SJSA1 (cell line): ENCODE results near the gene TMEM95. TPM values are rescaled to one million over a fixed set of nuclear protein-coding genes. Genes with fewer than 3 reads are reported as not detected.
A peak's percentile ranks its signal among the peaks of the same experiment; 100 is the strongest.
"Not testable (repeated sequence)": the region's sequence is repeated elsewhere in the genome, so short reads cannot be mapped to it uniquely, and the experiment has no call there.

ENCODE experiments used
- DNase-seq, 2 experiments: peaks; one replicate each; pipeline ENCODE4 v3.0.0-alpha.2; 2015 to 2020; ENCODE audit warnings: low spot score in 2 of 2, low read depth in 1 of 2
- H3K27ac ChIP-seq: fragments of 250-450 bp; sonication (Bioruptor Pico); 2 replicates; pipeline ENCODE4 v1.5.1; 2020; ENCODE audit warnings: mild to moderate bottlenecking, moderate library complexity
- H3K27me3 ChIP-seq: fragments of 250-450 bp; sonication (Bioruptor Pico); replicated peaks from 2 replicates; pipeline ENCODE4 v1.5.1; 2020; ENCODE audit warnings: mild to moderate bottlenecking, moderate library complexity
- H3K36me3 ChIP-seq: fragments of 250-450 bp; sonication (Bioruptor Pico); 2 replicates; pipeline ENCODE4 v1.5.1; 2020; ENCODE audit warnings: mild to moderate bottlenecking
- H3K4me1 ChIP-seq: fragments of 250-450 bp; sonication (Bioruptor Pico); replicated peaks from 2 replicates; pipeline ENCODE4 v1.6.1; 2021; ENCODE audit warnings: mild to moderate bottlenecking
- H3K4me3 ChIP-seq: fragments of 250-450 bp; sonication (Bioruptor Pico); 2 replicates; pipeline ENCODE4 v1.5.1; 2020; ENCODE audit warnings: mild to moderate bottlenecking
- H3K9me3 ChIP-seq: fragments of 250-450 bp; sonication (Bioruptor Pico); replicated peaks from 2 replicates; pipeline ENCODE4 v1.5.1; 2020; ENCODE audit warnings: mild to moderate bottlenecking
- total RNA-seq: library from RNA; depleted of rRNA; stranded (reverse); fragments of >200 nt; shearing (Covaris generic); gene quantifications from 2 replicates; pipeline ENCODE4 v1.2.3, GENCODE V29; 2014

TMEM95 gene
- total RNA-seq, 1 experiment from 2014 or later = not detected

DNA sequence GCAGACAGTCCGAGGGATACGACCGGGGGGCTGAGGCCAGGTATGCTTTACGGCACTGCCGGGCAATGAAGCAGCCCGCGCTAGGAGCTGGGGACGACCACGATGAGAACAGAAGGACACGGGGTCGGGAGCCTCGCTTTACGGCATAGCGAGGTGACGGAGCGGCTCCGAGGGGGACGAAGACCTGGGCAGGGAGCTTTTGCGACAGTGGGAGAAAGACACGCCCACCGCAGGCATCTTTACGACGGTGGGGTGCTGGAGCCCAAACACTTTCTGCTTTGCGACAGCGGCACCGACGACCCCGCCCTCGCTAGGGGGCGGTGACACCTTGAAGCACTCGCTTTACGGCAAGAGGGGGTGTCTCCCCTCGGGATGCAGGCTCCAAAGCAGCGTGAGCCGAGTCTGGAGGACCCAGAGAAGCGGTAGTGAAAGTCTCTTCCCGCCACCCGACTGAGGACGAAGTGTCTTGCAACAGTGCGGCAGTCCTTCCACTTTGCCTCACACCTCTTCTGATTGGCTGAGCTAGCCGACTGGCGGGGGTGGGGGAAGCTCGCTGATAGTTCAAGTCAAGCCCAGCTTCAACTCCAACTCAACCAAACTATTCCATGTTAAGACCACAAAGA, 25.5 kb upstream of the TMEM95 start:
- Histone ChIP-seq H3K4me1 (peaks cover 14% of the 10 kb centered on the region), H3K27ac (peak overlapping the region; percentile 39), H3K9me3 (no peaks in the 10 kb centered on the region), H3K27me3 (no peaks in the 10 kb centered on the region), H3K4me3 (peak overlapping the region; percentile 52), H3K36me3 (peaks cover 18% of the 10 kb centered on the region)
- peak; percentile 97 to 99 for DNase-seq

- no peaks in the 10 kb centered on the region for H3K9me3 ChIP-seq
These were observed 24.8 kb upstream of the TMEM95 start for GRCh38 chr17:7329997-7330637.

GRCh38 chr17:7330638-7331015, 24.3 kb upstream of the TMEM95 start:
- H3K4me1 ChIP-seq = peaks cover 14% of the 10 kb centered on the region
- H3K4me3 ChIP-seq = peak overlapping the region; percentile 52
- no peak for DNase-seq
- H3K9me3 ChIP-seq = no peaks in the 10 kb centered on the region
- peaks cover 12% of the 10 kb centered on the region for H3K36me3 ChIP-seq
- H3K27ac ChIP-seq = no peak overlapping the region
- H3K27me3 ChIP-seq = no peaks in the 10 kb centered on the region

More at GRCh38 chr17:7329997-7330637, 24.8 kb upstream of the TMEM95 start:
- H3K27me3 ChIP-seq = no peaks in the 10 kb centered on the region
- peak overlapping the region; percentile 52 for H3K4me3 ChIP-seq
- H3K27ac ChIP-seq = peak overlapping the region; percentile 39; the same call in 1 of the 2 replicates
- H3K4me1 ChIP-seq = peaks cover 14% of the 10 kb centered on the region
- peaks cover 14% of the 10 kb centered on the region for H3K36me3 ChIP-seq
- peak in 1 of 2 experiments; percentile 86 for DNase-seq

DNA sequence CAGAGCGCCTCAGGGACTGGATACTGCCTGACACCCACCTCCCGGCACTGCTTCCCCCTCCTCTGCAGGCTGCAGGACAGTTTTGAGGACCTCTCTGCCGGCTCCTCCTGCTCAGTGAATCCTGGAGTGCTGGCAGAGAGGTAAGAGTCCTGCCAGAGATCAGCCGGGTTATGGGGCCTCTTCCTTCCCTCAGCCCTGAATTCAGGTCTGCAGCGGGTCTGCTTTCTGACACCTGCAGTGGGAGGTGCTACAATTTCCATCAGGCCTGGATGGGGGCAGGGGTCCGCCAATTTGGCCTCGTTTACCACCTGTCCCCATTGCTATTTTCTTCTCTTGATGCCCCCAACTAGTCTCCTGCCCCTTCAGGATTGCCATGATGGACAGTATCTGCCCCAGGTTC, 22.8 kb upstream of the TMEM95 start:
- Histone ChIP-seq H3K36me3 (no peaks in the 10 kb centered on the region), H3K27me3 (no peaks in the 10 kb centered on the region; the same call in 1 of the 2 replicates)

DNA sequence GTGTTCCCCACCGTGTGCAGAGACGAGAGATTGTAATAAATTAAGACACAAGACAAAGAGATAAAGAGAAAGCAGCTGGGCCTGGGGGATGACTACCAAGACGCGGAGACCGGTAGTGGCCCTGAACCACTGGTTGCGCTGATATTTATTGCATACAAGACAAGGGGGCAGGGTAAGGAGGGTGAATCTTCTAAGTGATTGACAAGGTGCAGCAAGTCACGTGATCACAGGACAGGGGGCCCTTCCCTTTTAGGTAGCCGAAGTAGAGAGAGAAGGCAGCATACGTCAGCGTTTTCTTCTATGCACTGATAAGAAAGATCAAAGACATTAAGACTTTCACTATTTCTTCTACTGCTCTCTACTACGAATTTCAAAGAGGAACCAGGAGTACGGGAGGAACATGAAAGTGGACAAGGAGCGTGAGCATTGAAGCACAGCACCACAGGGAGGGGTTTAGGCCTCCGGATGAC, 22.3 kb upstream of the TMEM95 start:
- H3K9me3 ChIP-seq, H3K4me3 ChIP-seq, DNase-seq, H3K27ac ChIP-seq, H3K36me3 ChIP-seq, H3K27me3 ChIP-seq: not testable (repeated sequence)
- H3K4me1 ChIP-seq = peaks cover 14% of the 10 kb centered on the region

More for the DNA sequence above, 22.8 kb upstream of the TMEM95 start:
- H3K9me3 ChIP-seq = no peaks in the 10 kb centered on the region
- H3K4me1 ChIP-seq = peaks cover 14% of the 10 kb centered on the region
- no peak overlapping the region for H3K4me3 ChIP-seq
- DNase-seq = no peak
- H3K27ac ChIP-seq = no peak overlapping the region

DNA sequence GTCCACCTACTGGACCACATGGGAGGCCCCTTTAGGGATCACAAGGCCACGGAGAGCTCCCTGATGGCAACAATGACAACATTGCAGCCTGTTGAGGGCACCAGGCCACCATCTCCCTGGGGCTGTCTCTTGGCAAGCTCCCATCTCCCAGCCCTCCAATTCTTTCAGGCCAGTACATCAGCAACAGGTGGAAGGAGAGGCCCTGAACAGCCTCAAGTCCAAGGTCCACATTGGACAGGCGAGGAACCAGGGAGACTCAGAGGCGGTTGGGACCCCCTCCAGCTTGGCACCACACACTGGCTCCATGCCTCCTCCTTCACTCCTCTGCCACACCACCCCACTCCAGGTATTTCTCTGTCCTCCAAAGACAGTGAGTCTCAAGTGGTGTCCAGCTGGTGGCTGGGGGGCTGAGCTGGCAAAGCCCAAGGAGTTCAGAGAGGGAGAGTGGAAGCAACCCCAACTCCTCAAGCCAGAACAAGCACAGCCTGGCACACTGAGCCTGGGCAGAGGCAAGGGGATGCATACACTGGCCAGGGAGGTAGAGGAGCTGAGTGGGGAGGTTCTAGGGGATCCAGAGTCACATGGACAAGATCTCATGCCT, 19.9 kb upstream of the TMEM95 start:
- peaks cover 19% of the 10 kb centered on the region for H3K27me3 ChIP-seq
- peaks cover 5% of the 10 kb centered on the region for H3K4me1 ChIP-seq
- no peaks in the 10 kb centered on the region for H3K9me3 ChIP-seq
- H3K4me3 ChIP-seq = no peak overlapping the region
- no peak for DNase-seq
- H3K27ac ChIP-seq = no peak overlapping the region
- H3K36me3 ChIP-seq = no peaks in the 10 kb centered on the region

DNA sequence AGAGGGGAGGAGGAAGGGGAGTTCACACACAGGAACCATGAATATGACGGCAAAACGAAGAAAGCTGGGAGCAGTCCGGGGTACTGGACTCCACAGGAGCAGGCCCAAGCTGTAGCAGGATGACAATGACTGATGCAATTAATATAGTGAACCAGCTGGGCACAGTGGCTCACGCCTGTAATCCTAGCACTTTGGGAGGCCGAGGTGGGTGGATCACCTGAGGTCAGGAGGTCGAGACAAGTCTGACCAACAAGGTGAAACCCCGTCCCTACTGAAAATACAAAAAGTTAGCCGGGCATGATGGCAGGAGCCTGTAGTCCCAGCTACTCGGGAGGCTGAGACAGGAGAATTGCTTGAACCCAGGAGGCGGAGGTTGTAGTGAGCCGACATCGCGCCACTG, 19.2 kb upstream of the TMEM95 start:
- not testable (repeated sequence) for H3K27ac ChIP-seq, H3K9me3 ChIP-seq, H3K4me1 ChIP-seq, DNase-seq, H3K36me3 ChIP-seq, H3K4me3 ChIP-seq
- H3K27me3 ChIP-seq = peaks cover 26% of the 10 kb centered on the region

DNA sequence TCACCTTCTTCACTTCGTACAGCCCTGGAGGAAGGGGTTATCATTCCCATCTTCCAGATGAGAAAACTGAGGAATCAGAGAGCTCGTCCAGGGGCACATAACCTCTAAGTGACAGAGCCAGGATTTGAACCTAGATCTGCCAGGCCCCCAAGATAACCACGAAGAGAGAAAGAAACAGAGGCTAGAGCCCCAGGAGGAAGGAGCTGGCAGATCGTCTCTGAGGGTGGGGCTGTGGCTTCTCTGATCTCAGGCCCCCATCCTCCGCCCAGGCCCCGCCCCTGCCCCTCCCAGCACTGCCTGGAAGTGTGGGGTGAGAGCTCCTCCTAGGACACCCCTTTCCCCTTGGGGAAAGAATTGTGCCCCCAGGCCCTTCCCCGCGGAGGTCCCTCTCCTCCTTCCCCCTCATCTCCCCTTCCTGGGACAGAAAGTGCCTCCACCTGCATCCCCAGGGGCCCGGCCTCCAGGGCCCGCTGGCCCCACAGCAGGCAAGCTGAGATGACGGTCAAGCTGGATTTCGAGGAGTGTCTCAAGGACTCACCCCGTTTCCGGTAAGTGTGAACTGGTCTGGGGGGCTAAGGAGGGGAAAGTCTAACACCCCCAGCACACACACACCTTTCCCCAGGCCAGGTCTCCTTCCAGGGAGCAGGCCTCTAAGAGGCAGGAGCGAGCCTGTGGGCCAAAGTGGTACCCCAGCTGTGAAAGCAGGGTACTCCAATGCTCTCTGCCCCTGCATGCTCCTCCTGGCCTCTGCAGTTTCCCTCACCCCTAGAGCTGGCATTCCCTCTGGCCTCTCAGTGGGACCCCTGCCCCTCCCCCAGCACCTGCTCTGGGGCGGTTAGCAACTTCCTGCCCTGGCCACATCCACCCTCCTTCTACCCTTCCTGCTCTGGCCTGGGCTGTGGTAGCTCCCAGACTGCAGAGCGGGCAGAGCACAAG, 18.4 kb upstream of the TMEM95 start, which contains the start of gene ACAP1:
ACAP1 (plus strand) TSS at position 290 of the 936 bp plus-strand sequence; CDS start at position 496, 206 bp downstream.
- no peak within 1 kb of the TSS for H3K27ac ChIP-seq
- no peaks in the 10 kb centered on the region for H3K4me1 ChIP-seq
- peaks cover 33% of the 10 kb centered on the region for H3K27me3 ChIP-seq
- no peaks in the 10 kb centered on the region for H3K9me3 ChIP-seq
- H3K36me3 ChIP-seq = no peaks in the 10 kb centered on the region
- no peak for DNase-seq
- no peak within 1 kb of the TSS for H3K4me3 ChIP-seq

GRCh38 chr17:7337600-7337999, 17.4 kb upstream of the TMEM95 start:
- peaks cover 44% of the 10 kb centered on the region for H3K27me3 ChIP-seq
- not testable (repeated sequence) for H3K9me3 ChIP-seq

GRCh38 chr17:7340179-7340578, 14.8 kb upstream of the TMEM95 start:
- no peak overlapping the region for H3K27ac ChIP-seq

More at GRCh38 chr17:7337600-7337999, 17.4 kb upstream of the TMEM95 start:
- H3K27ac ChIP-seq, H3K4me1 ChIP-seq, DNase-seq, H3K4me3 ChIP-seq, H3K36me3 ChIP-seq: not testable (repeated sequence)

DNA sequence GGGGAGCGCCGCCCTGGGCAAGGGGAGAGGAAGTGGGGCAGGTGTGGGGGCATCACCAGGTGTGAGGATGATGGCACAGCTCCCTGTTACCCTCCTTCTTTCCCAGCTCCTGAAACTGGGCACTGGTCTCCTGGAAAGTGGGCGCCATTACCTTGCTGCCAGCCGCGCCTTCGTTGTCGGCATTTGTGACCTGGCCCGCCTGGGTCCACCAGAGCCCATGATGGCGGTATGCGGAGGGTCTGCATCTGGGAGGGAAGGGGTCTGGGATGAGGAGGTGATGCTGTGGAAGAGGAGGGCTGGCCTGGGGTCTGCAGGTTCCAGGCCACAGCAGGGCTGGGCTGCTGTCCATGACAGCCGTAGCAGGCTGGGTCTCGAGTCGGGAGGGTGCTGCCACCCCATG, 13.1 kb upstream of the TMEM95 start:
- no peak overlapping the region for H3K27ac ChIP-seq
- H3K36me3 ChIP-seq = no peaks in the 10 kb centered on the region
- no peaks in the 10 kb centered on the region for H3K4me1 ChIP-seq
- peaks cover 63% of the 10 kb centered on the region for H3K27me3 ChIP-seq
- no peak for DNase-seq
- no peaks in the 10 kb centered on the region for H3K9me3 ChIP-seq
- no peak overlapping the region for H3K4me3 ChIP-seq

More at GRCh38 chr17:7340179-7340578, 14.8 kb upstream of the TMEM95 start:
- Histone ChIP-seq H3K4me3 (no peak overlapping the region), H3K4me1 (no peaks in the 10 kb centered on the region), H3K9me3 (no peaks in the 10 kb centered on the region), H3K27me3 (peaks cover 63% of the 10 kb centered on the region), H3K36me3 (no peaks in the 10 kb centered on the region)
- no peak for DNase-seq

GRCh38 chr17:7343250-7343649, 11.7 kb upstream of the TMEM95 start:
- no peak for DNase-seq
- no peaks in the 10 kb centered on the region for H3K4me1 ChIP-seq
- peaks cover 59% of the 10 kb centered on the region for H3K27me3 ChIP-seq
- no peak overlapping the region for H3K27ac ChIP-seq
- no peaks in the 10 kb centered on the region for H3K36me3 ChIP-seq
- no peaks in the 10 kb centered on the region for H3K9me3 ChIP-seq
- no peak overlapping the region for H3K4me3 ChIP-seq
